NCI-H146 treated with DMSO at 0.1 percent for 48 hours (cell line): ENCODE results near the gene ACSBG1.
A peak's percentile ranks its signal among the peaks of the same experiment; 100 is the strongest.

Experiments used
- DNase-seq: peaks from one replicate; lab custom pipeline; 2025; ENCODE audit not compliant: unreplicated experiment; lab: John Stamatoyannopoulos, UW

The ACSBG1 gene

GRCh38 chr15:78204351-78205309, 29.7 kb downstream of the ACSBG1 start:
- DNase-seq: no peak

GRCh38 chr15:78203346-78204225, 30.8 kb downstream of the ACSBG1 start:
- DNase-seq: no peak

- DNase-seq: no peak
Measured at GRCh38 chr15:78201281-78202190, 32.8 kb downstream of the ACSBG1 start.

- no peak for DNase-seq
Measured at GRCh38 chr15:78200276-78200930, 34.0 kb downstream of the ACSBG1 start.

DNA sequence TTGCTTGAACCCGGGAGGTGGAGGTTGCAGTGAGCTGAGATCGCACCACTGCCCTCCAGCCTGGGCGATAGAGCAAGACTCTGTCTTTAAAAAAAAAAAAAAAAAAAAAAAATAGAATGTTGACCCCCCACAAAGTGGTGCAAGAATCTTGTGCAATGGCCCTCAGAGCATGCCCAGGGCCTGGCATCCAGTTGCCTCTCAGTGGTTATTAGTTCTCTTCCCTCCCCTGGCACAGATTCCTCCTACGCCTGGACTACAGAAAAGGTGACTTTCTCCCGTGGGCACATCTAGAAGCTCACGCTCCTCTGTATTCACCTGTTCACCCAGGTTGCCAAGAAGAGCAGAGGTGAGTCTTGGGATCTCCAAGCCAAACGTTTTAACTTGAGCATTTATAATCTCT, 36.7 kb downstream of the ACSBG1 start:
- DNase-seq: no peak

- DNase-seq: peak; percentile 35
Measured at GRCh38 chr15:78195735-78196201, 38.6 kb downstream of the ACSBG1 start.

DNA sequence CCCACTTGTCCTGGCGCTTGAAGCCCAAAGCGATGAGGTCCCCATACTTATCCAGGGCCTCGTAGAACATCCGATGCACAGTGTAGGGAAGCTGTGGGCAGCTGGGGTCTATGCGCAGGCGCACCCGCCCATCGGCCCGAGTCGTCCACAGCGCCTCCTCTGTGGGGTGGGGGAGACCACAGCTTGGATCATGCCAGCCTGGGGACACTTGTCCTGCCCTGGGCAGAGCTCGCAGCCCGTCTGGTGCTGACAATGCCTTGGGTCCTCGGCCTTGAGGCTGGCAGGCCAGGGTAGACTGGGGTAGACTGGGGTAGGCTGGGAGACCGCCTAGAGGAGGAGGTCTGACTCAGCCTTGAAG, 39.8 kb downstream of the ACSBG1 start:
- DNase-seq: no peak

DNA sequence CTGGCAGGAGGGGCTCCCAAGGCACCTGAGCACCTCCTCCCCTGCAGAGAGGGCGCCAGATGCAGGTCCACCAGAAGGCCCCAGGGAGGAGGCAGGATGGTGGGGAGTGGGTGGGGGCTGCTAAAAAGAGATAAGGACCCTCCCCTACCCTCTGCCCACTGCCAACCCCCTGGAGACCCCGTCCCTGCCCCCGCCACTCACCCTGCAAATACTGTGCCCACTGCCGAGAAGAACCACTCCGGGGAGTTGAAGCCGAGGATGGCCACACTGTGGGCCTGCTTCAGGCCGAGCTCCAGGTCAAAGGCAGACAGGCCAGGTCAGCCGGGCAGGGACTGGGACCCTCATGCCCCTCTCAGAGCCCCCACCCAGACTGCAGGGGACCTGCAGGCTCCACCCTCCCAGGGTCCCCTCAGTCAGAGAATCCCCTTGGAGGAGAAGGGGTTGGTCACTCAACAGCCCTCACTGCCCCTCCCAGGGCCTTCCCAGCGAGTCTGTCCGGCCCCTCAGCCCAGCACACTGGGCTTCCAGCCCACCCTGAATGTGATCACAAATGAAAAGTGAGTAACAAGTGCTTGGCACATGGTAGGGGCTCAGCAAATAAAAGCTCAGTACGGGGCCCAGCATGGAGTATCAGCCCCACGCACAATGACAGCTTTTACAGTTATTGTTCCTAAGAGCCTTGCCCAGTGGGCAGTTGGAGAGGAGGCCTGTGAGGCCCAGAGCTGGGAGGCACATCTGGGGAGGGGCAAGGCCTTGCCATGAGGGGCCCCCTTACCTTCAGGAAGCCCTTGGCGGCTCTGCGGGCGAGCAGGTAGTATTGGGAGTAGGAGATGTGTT, 40.4 kb downstream of the ACSBG1 start:
- DNase-seq: no peak

DNA sequence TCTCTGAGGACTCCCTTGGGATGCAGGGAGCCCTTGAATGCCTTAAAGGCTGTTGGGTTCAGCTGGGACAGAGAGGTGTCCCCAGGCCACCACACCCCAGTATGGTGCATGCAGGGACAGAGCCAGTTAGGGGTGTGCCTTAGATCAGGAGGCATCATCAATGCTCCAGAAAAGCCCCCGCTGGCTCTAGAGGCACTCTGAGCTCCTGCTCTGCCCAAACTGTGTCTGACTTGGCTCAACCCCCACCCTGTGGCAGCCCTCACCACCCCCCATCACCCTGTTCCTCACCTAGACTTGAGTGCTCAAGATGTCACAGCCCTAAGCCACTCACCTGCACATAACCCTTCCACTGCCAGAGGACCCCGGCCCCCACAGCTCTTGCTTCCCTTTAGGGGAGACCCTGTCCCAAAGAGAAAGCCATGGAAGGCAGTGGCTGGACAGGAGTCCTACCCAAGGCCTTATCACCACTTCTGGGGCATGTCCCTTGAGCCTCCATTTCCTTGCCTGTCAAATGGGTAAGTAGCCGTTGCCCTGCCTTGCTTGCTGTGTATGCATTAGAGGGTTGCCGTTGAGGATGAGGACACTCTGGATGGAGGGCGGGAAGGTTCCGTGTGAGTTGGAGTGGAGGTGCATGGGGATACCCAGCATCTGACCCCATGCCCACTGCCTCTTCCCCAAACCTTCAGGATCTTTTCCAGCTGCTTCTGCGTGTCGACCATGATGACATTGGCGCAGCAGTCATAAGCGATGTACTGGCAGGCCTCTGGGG, 41.4 kb downstream of the ACSBG1 start:
- DNase-seq: no peak

- DNase-seq: no peak
Measured at GRCh38 chr15:78182821-78183220, 51.5 kb downstream of the ACSBG1 start.

GRCh38 chr15:78182336-78182700, 52.0 kb downstream of the ACSBG1 start:
- DNase-seq: no peak

DNA sequence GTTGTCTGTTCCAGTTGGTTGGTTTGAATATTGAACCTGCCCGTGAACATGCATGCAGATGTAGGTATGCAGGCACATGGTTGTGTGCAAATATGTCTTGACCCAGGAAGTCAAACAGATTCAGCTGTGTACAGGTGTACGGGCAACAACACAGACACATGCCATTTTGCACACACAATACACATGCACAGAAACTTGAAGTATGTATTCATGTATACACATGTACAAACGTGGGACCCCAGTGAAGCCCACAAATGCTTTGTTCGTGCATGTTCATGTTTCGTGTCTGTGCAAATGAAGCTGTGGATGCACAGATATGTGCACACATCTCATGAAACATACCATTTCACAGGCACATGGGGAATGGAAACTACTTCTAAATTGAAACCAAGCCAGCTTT, 54.5 kb downstream of the ACSBG1 start:
- DNase-seq: no peak

DNA sequence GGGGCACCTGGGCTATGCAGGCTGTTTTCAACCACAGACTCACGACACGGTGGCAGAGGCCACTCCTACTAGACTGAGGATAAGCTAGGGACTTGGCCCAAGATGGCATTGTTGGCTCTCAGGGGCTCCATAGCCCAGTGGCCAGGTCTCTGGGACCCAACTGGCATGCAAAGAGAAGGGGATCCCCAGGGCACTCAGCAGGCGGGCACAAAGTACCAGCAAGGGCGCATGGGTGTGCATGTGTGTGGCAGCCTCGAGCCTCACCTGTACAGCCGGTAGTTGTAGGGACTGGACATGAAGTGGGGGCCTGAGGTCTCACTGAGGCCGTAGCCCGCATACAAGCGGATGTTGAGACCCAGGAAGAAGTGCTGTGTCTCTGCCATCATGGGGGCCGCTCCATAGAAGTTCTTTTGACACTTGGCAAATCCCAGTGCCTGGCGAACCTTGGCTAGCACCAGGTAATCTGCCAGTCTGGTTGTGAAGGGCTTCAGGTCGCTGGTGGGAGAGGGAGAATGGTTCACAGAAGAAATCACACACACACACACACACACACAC, 55.0 kb downstream of the ACSBG1 start:
- no peak for DNase-seq

GRCh38 chr15:78178064-78178463, 56.3 kb downstream of the ACSBG1 start:
- DNase-seq: no peak

DNA sequence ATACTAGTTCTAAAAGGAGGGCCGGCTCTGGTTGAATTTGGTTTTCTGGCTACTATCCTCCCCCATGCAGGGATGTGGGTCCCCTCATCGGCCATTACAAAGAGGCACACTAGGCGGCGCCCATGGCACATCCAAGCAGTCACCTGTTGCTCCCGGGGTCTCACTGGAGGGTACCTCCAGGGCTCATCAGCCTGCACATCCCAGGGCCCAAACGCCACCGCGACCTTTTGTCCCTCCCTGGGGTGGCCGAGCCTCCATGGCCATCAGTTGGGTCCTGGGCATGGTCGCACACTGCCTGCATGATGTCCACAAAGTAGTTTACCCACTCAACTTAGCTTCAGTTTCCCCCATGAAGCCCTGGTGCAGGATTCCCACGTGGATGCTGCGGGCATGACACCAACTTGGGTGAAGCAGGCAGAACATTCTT, 56.9 kb downstream of the ACSBG1 start:
- DNase-seq: peak; percentile 1

DNA sequence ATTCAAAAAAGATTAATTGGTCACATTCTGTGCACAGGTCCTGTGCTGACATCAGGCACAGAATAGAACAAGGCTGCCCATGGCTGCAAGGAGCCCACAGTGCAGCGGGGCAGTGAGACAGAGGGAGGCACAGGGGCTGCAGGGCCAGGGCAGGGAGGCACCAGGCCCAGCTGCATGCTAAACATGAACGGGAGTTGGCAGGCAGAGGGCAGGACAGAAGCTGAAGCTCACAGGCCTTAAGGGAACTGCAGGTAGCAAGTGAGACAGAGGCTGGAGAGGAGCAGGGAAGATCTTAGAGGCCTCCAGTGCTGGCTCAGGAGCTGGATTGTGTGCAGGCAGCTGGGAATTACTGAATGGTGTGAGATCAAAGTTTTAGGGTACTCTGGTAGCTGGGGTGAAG, 59.0 kb downstream of the ACSBG1 start:
- DNase-seq: no peak

DNA sequence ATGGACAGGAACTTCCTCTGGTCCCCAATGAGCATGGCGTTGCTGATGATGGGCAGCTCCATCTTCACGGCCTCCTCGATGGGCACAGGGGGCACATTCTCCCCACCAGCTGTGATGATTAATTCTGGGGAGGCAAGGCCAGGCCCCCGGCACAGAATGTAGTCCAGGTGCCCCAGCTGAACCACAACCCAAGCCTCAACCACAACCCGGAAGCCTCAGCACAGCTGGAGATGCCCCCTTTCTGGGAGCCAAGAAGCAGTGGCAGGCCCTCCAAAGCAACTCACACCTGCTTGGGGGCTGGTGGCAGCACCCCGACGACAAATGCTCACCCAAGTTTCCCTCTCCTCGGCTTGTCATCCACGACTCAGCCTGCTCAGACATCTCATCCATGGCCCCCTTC, 60.0 kb downstream of the ACSBG1 start:
- no peak for DNase-seq

- no peak for DNase-seq
Measured at GRCh38 chr15:78171864-78172472, 62.4 kb downstream of the ACSBG1 start.
